Breast epithelium (tissue), 3 donors: ENCODE results near the gene SEMA3F.

ENCODE experiments used
- CTCF ChIP-seq, 3 donors: fragments of 450-650 bp; IDR thresholded peaks; one replicate each; pipeline ENCODE4 v1.5.1; 2016 to 2017; ENCODE audit warnings: antibody characterized with exemption in 3 of 3, mild to moderate bottlenecking in 3 of 3, moderate library complexity in 3 of 3
- POLR2AphosphoS5 ChIP-seq, 3 donors: sonication (generic); formaldehyde crosslinking; IDR thresholded peaks; one replicate each; pipeline ENCODE4 v1.6.1; 2017; ENCODE audit warnings: antibody characterized with exemption in 3 of 3

GRCh38 chr3:50122071-50122470, 33.1 kb upstream of the SEMA3F start:
- no peak for TF ChIP-seq POLR2AphosphoS5 (IDR thresholded peaks at IDR 0.05)
- no peak for TF ChIP-seq CTCF (IDR thresholded peaks at IDR 0.05)
